AG09309 (cell line): ENCODE data around the gene PHF10.

ENCODE experiments used
- DNase-seq: peaks from one replicate; pipeline ENCODE4 v3.0.0-alpha.2; 2010; ENCODE audit warnings: low read depth
- H3K4me3 ChIP-seq: 2 replicates; pipeline ENCODE4 v1.5.1; 2011; ENCODE audit warnings: mild to moderate bottlenecking, low read depth, low read length, moderate library complexity; ENCODE audit not compliant: control insufficient read depth
- TF ChIP-seq, protein P1 (sequence below): IDR thresholded peaks from 2 replicates; pipeline ENCODE4 v1.5.1; 2011; ENCODE audit warnings: mild to moderate bottlenecking, low read depth, low read length, inconsistent platforms; ENCODE audit not compliant: insufficient read depth, control insufficient read depth; ENCODE audit errors: missing control alignments

The PHF10 gene

DNA sequence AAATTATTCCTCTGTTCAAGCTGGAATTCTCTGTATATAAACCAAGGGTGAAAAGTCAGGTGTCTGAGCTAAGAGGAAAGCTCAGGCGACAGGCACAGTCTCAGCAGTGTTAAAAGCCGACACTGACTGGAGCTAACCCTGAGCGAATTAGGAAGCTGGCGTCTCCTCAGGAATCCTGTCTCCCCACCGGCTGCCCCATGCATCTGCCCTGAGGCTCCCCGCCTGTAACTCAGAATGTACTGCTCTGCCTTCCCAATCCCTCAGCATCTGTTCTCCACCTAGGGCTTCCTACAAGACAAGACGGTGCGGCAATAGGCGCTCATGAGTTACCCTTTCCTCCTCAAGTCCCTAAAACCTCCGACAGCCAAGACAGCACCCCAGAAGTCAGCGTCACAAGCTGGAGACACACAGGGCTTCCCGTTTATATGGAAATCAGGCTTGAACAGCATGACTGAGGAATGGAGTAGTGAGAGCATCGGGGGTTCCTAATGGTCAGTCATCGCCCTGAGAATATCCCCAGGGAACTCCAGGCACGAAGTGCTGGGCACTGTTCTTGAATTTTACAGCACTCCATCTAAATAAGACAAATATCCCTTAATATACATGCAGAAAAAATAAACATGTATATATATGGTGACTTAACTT, 56.0 kb downstream of the PHF10 start:
- DNase-seq: no peak
- no peak overlapping the region for H3K4me3 ChIP-seq
- TF ChIP-seq, protein P1, sequence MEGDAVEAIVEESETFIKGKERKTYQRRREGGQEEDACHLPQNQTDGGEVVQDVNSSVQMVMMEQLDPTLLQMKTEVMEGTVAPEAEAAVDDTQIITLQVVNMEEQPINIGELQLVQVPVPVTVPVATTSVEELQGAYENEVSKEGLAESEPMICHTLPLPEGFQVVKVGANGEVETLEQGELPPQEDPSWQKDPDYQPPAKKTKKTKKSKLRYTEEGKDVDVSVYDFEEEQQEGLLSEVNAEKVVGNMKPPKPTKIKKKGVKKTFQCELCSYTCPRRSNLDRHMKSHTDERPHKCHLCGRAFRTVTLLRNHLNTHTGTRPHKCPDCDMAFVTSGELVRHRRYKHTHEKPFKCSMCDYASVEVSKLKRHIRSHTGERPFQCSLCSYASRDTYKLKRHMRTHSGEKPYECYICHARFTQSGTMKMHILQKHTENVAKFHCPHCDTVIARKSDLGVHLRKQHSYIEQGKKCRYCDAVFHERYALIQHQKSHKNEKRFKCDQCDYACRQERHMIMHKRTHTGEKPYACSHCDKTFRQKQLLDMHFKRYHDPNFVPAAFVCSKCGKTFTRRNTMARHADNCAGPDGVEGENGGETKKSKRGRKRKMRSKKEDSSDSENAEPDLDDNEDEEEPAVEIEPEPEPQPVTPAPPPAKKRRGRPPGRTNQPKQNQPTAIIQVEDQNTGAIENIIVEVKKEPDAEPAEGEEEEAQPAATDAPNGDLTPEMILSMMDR: no peak

DNA sequence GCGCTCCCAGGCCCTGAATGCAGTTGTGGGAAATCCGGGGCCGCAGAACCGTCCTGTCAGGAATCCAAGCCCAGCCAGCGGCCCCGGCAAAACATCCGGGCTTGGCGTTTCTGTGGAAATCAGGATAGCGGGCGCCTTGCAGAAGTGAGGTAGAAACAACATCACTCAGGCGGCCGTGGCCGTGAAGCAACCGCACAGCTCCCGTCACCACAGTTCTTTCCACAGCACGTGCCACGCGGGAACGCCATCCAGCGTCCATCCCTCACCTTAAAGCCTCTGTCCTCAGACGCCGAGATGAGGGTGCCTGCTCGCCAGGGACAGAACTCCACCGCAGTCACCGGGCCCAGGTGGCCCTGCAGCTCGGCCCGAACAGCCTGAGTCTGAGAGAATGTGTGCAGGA, 56.6 kb downstream of the PHF10 start:
- DNase-seq: no peak
- TF ChIP-seq, protein P1: no peak
- H3K4me3 ChIP-seq: no peak overlapping the region

DNA sequence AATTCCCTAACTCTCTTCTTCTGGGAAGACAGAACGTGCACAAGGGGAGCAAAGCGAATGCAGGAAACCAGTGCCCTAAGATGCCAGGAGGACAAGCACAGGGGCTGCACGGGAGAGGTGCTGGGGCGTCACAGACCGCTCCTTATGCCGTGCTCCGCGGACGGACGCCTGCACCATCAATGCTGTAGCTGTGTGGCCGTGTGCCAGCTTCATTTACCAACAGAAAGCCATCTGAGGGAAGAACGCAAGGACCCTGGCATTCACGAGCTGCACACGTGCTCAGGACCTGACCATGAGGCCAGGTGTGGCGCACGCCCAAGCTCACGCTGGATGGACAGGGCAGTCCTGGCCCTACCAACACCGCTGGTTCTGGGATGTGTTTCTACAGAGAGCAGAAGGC, 57.9 kb downstream of the PHF10 start:
- no peak overlapping the region for H3K4me3 ChIP-seq
- TF ChIP-seq, protein P1: no peak
- DNase-seq: no peak

DNA sequence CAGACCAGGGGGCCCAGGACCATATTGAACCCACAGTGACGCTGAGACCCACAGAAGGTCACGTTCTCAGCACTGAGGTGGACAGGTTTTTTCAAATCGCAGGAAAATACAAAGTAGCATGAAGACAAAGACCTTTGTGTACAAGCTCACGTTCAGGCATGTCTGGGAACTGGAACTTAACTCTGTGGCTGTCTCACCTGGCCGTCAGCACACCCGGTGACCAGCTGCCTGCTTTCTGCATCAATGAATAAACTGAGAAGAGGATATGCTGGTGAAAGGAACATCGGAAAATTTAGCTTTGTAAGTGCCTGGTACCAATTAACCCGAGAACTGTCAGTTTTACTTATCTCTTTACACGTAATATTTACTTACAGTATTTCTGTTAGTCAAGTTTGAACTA, 59.0 kb downstream of the PHF10 start:
- no peak for DNase-seq
- TF ChIP-seq, protein P1: no peak
- no peak overlapping the region for H3K4me3 ChIP-seq

DNA sequence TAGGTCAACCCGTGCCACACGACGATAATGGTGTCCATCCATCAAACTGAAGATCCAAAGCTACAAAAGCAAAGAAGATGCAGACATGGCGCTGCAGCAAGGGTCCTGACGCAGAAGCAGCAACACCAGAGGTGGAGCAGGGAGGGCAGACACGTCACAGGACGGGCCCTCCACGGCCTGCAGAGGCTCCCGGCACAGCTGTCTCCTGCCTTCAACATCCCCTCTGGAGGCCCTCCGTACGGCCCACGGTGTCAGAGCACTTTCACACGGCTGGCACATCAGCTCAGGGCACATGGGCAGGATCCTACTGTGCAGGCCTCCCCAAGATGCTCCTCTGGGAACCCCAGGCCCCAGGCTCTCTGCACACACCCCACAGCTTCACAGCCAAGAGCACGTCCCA, 60.1 kb downstream of the PHF10 start:
- TF ChIP-seq, protein P1: no peak

DNA sequence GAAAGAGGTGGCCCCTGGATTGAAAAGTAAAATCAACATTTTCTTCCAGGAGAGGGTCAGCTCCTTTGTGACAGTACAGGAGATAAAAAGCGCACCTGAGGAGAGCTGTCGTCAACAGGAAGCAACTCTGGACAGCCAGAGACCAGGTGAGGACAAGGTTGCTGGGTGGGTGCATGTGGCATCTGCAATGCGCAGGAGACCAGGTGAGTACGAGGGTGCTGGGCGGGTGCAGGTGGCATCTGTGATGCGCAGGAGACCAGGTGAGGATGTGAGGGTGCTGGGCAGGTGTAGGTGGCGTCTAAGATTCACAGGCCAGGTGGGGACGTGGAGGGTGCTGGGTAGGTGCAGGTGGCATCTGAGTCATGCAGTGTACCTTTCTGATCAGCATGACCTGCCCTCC, 60.8 kb downstream of the PHF10 start:
- no peak overlapping the region for H3K4me3 ChIP-seq
- TF ChIP-seq, protein P1: no peak
- no peak for DNase-seq

More for the DNA sequence above, 60.1 kb downstream of the PHF10 start:
- H3K4me3 ChIP-seq: no peak overlapping the region
- DNase-seq: no peak

DNA sequence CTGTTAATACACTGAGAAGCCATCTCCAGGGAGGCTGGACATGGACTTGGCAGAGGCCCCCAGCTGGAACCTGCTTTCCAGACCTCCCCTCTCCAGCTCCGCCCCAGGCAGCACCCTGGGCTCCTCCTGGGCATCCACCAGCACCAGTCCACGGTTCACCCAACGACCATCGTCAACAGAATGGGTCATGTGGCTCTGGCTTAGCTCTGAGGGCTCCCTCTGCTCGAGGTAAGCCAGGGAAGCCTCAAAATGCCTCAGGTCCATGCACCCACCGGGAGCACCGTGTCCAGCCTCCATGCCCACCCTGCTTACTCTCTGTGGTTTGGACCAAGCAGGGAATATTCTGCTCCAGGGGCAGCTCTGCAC, 62.9 kb downstream of the PHF10 start:
- no peak for DNase-seq
- TF ChIP-seq, protein P1: no peak
- H3K4me3 ChIP-seq: no peak overlapping the region
